Type B pancreatic cell (in vitro differentiated cells): Measurements from ENCODE around the gene FBXO36. TPM values are rescaled to one million over a fixed set of nuclear protein-coding genes. Genes with fewer than 3 reads are reported as not detected.

ENCODE experiments used
- DNase-seq: peaks from one replicate; pipeline ENCODE4 v3.0.0; 2021; ENCODE audit warnings: mixed read lengths; ENCODE audit not compliant: unreplicated experiment; ENCODE audit errors: extremely low spot score
- H3K27ac Mint-ChIP-seq: 2 replicates; pipeline ENCODE4 v1.8.0; 2021; ENCODE audit warnings: mild to moderate bottlenecking, mixed read lengths
- H3K27me3 Mint-ChIP-seq: 2 replicates; pipeline ENCODE4 v1.8.0; 2021; ENCODE audit warnings: mixed read lengths
- H3K36me3 Mint-ChIP-seq: 2 replicates; pipeline ENCODE4 v1.8.0; 2021; ENCODE audit warnings: mixed read lengths
- H3K4me1 Mint-ChIP-seq: one replicate; pipeline ENCODE4 v1.8.0; 2021; ENCODE audit warnings: mixed read lengths; ENCODE audit not compliant: unreplicated experiment
- H3K4me3 Mint-ChIP-seq: 2 replicates; pipeline ENCODE4 v1.8.0; 2021; ENCODE audit warnings: mild to moderate bottlenecking, mixed read lengths
- H3K9me3 Mint-ChIP-seq: 2 replicates; pipeline ENCODE4 v1.8.0; 2021; ENCODE audit warnings: mixed read lengths
- CTCF ChIP-seq: fragments of 200-600 bp; sonication (generic); conservative IDR thresholded peaks from 2 replicates; pipeline ENCODE4 v1.5.0; 2021; ENCODE audit warnings: antibody characterized with exemption, mild to moderate bottlenecking
- total RNA-seq: library from RNA; stranded (reverse); gene quantifications from 2 replicates; pipeline ENCODE4 v1.2.1, GENCODE V29; 2021; ENCODE audit warnings: low replicate concordance

Gene FBXO36
- total RNA-seq, 1 donor from 2014 or later = 3.2 TPM

GRCh38 chr2:230043025-230043424 is 120.7 kb downstream of the FBXO36 start:
- Mint-ChIP-seq H3K27me3 (no peaks in the 10 kb centered on the region), H3K4me3 (no peak overlapping the region), H3K27ac (no peak overlapping the region), H3K9me3 (no peaks in the 10 kb centered on the region), H3K4me1 (no peaks in the 10 kb centered on the region), H3K36me3 (peaks cover 10% of the 10 kb centered on the region)
- TF ChIP-seq CTCF = no peak
- no peak for DNase-seq

- no peaks in the 10 kb centered on the region for H3K4me1 Mint-ChIP-seq
- DNase-seq = no peak
- no peaks in the 10 kb centered on the region for H3K9me3 Mint-ChIP-seq
- H3K4me3 Mint-ChIP-seq = no peak overlapping the region
- H3K27me3 Mint-ChIP-seq = no peaks in the 10 kb centered on the region
- peaks cover 10% of the 10 kb centered on the region for H3K36me3 Mint-ChIP-seq
- TF ChIP-seq CTCF = no peak
- no peak overlapping the region for H3K27ac Mint-ChIP-seq
Observed at GRCh38 chr2:230043461-230043860, 121.2 kb downstream of the FBXO36 start.

- Mint-ChIP-seq H3K4me1 (no peaks in the 10 kb centered on the region), H3K9me3 (no peaks in the 10 kb centered on the region), H3K4me3 (no peak overlapping the region), H3K36me3 (peaks cover 10% of the 10 kb centered on the region), H3K27me3 (no peaks in the 10 kb centered on the region), H3K27ac (no peak overlapping the region)
- no peak for TF ChIP-seq CTCF
- no peak for DNase-seq
Observed at GRCh38 chr2:230046491-230046890, 124.2 kb downstream of the FBXO36 start.

GRCh38 chr2:230048010-230048671 is 125.8 kb downstream of the FBXO36 start:
- TF ChIP-seq CTCF = no peak
- Mint-ChIP-seq H3K4me3 (no peak overlapping the region), H3K27ac (no peak overlapping the region), H3K4me1 (no peaks in the 10 kb centered on the region), H3K36me3 (peaks cover 4% of the 10 kb centered on the region), H3K27me3 (no peaks in the 10 kb centered on the region), H3K9me3 (no peaks in the 10 kb centered on the region)
- DNase-seq = no peak

- H3K9me3 Mint-ChIP-seq = no peaks in the 10 kb centered on the region
- H3K27ac Mint-ChIP-seq = no peak overlapping the region
- TF ChIP-seq CTCF = no peak
Observed at GRCh38 chr2:230050136-230050535, 127.8 kb downstream of the FBXO36 start.

GRCh38 chr2:230052299-230052698 is 130.0 kb downstream of the FBXO36 start:
- TF ChIP-seq CTCF = no peak
- H3K4me3 Mint-ChIP-seq = no peak overlapping the region
- H3K9me3 Mint-ChIP-seq = no peaks in the 10 kb centered on the region
- no peaks in the 10 kb centered on the region for H3K36me3 Mint-ChIP-seq
- H3K4me1 Mint-ChIP-seq = no peaks in the 10 kb centered on the region
- no peak overlapping the region for H3K27ac Mint-ChIP-seq
- no peaks in the 10 kb centered on the region for H3K27me3 Mint-ChIP-seq
- no peak for DNase-seq

More at GRCh38 chr2:230050136-230050535, 127.8 kb downstream of the FBXO36 start:
- DNase-seq = no peak
- Mint-ChIP-seq H3K36me3 (peaks cover 4% of the 10 kb centered on the region), H3K4me1 (no peaks in the 10 kb centered on the region), H3K4me3 (no peak overlapping the region), H3K27me3 (no peaks in the 10 kb centered on the region)
